Measurements from ENCODE around the gene TMEM72.

DNA sequence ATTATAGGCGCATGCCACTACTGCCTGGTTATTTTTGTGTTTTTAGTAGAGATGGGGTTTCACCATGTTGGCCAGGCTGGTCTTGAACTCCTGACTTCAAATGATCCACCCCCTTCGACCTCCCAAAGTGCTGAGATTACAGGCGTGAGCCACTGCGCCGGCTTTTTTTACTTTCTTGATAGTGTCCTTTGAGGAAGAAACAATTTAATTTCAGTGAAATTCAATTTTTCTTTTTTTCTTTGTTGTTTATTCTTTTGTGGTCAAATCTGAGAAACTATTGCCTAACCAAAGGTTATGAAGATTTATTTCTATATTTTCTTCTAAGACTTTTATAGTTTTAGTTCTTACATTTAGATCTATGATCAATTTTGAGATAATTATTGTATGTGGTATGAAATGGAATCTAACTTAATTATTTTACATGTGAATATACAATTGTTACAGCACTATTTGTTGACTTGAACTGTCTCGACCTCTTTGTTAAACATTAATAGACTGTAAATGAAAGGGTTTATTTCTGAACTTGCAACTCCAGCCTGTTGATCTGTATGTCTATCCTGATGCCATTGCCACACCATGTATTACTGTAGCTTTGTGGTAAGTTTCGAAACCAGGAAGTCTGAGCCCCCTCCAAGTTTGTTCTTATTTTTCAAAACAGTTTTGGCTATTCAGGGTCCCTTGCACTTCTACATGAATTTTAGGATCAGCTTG is 28.7 kb downstream of the TMEM72 start:
- no peak for TF ChIP-seq EZH2 (IDR thresholded peaks at IDR 0.05)
- TF ChIP-seq, protein P1, sequence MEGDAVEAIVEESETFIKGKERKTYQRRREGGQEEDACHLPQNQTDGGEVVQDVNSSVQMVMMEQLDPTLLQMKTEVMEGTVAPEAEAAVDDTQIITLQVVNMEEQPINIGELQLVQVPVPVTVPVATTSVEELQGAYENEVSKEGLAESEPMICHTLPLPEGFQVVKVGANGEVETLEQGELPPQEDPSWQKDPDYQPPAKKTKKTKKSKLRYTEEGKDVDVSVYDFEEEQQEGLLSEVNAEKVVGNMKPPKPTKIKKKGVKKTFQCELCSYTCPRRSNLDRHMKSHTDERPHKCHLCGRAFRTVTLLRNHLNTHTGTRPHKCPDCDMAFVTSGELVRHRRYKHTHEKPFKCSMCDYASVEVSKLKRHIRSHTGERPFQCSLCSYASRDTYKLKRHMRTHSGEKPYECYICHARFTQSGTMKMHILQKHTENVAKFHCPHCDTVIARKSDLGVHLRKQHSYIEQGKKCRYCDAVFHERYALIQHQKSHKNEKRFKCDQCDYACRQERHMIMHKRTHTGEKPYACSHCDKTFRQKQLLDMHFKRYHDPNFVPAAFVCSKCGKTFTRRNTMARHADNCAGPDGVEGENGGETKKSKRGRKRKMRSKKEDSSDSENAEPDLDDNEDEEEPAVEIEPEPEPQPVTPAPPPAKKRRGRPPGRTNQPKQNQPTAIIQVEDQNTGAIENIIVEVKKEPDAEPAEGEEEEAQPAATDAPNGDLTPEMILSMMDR (IDR thresholded peaks at IDR 0.05 in 2 of 3, conservative IDR thresholded peaks at IDR 0.05 in 1 of 3; ENCODE audit: borderline replicate concordance in 1 of 3, insufficient read depth in 1 of 3, low read depth in 2 of 3, low read length in 2 of 3), result no peak

Measured in HCT116 (cell line).